Hypothalamus (tissue), 51 donors: ENCODE data around the gene COA8.
A peak's percentile ranks its signal among the peaks of the same experiment; 100 is the strongest.
"Not testable (repeated sequence)": the region's sequence is repeated elsewhere in the genome, so short reads cannot be mapped to it uniquely, and the experiment has no call there.

Experiments used
- DNase-seq, 51 donors: peaks; one replicate each; lab custom pipeline; 2025; lab: John Stamatoyannopoulos, UW

COA8 gene

GRCh38 chr14:103525430-103526246 lies 37.1 kb upstream of the COA8 start:
- DNase-seq = not testable (repeated sequence)

- DNase-seq = no peak
Measured at GRCh38 chr14:103526247-103526913, 36.4 kb upstream of the COA8 start.

GRCh38 chr14:103526914-103527248 lies 35.9 kb upstream of the COA8 start:
- DNase-seq = no peak

GRCh38 chr14:103527408-103528145 lies 35.2 kb upstream of the COA8 start:
- peak in 3 of 51 donors; percentile 16 to 36 (median 25) for DNase-seq

- DNase-seq = peak in 13 of 51 donors; percentile 34 to 64 (median 51)
Measured at GRCh38 chr14:103528146-103528586, 34.6 kb upstream of the COA8 start.

- peak; percentile 41 to 94 (median 83) for DNase-seq
Measured at GRCh38 chr14:103528587-103529382, 34.0 kb upstream of the COA8 start, which contains the start of gene TRMT61A. Gene TRMT61A (plus strand): TSS chr14:103529196. CDS start chr14:103529979, 783 bp downstream.

- DNase-seq = no peak
Measured at GRCh38 chr14:103529383-103530365, 33.1 kb upstream of the COA8 start.

- no peak for DNase-seq
Measured at GRCh38 chr14:103530390-103530789, 32.4 kb upstream of the COA8 start.

- no peak for DNase-seq
Measured at GRCh38 chr14:103530831-103531230, 31.9 kb upstream of the COA8 start.

GRCh38 chr14:103531421-103532215 lies 31.1 kb upstream of the COA8 start:
- DNase-seq = no peak

GRCh38 chr14:103532216-103533136 lies 30.3 kb upstream of the COA8 start:
- no peak for DNase-seq

GRCh38 chr14:103533137-103533998 lies 29.4 kb upstream of the COA8 start:
- no peak for DNase-seq

GRCh38 chr14:103533999-103534575 lies 28.7 kb upstream of the COA8 start:
- DNase-seq = peak in 5 of 51 donors; percentile 20 to 59 (median 52)

GRCh38 chr14:103534576-103535061 lies 28.1 kb upstream of the COA8 start:
- DNase-seq = no peak

GRCh38 chr14:103535081-103535890 lies 27.5 kb upstream of the COA8 start:
- DNase-seq = no peak
